WTC11 (cell line): ENCODE data around the gene ALDOA. TPM values are rescaled to one million over a fixed set of nuclear protein-coding genes. Genes with fewer than 3 reads are reported as not detected.
A peak's percentile ranks its signal among the peaks of the same experiment; 100 is the strongest.

Experiments
- AFF4 ChIP-seq: sonication (generic); formaldehyde crosslinking; IDR thresholded peaks from 2 replicates; pipeline ENCODE4 v1.8.1; 2023; ENCODE audit warnings: mild to moderate bottlenecking, missing genetic modification reagents, borderline replicate concordance
- ATF1 ChIP-seq: sonication (generic); formaldehyde crosslinking; IDR thresholded peaks from 2 replicates; pipeline ENCODE4 v1.8.1; 2023; ENCODE audit warnings: mild to moderate bottlenecking, moderate library complexity, missing genetic modification reagents
- CREB1 ChIP-seq: sonication (generic); formaldehyde crosslinking; IDR thresholded peaks from 2 replicates; pipeline ENCODE4 v1.8.0; 2023; ENCODE audit warnings: mild to moderate bottlenecking, missing genetic modification reagents
- E2F1 ChIP-seq: sonication (generic); formaldehyde crosslinking; IDR thresholded peaks from 2 replicates; pipeline ENCODE4 v1.8.0; 2022; ENCODE audit warnings: mild to moderate bottlenecking, missing genetic modification reagents
- E2F4 ChIP-seq: sonication (generic); formaldehyde crosslinking; IDR thresholded peaks from 2 replicates; pipeline ENCODE4 v1.8.1; 2022; ENCODE audit warnings: low read depth, mild to moderate bottlenecking, moderate library complexity, missing genetic modification reagents, borderline replicate concordance
- GABPB1 ChIP-seq: sonication (generic); formaldehyde crosslinking; IDR thresholded peaks from 2 replicates; pipeline ENCODE4 v1.8.1; 2023; ENCODE audit warnings: mild to moderate bottlenecking, missing genetic modification reagents
- GTF2I ChIP-seq: fragments of 250-450 bp; sonication (Bioruptor Pico); conservative IDR thresholded peaks from 2 replicates; pipeline ENCODE4 v1.4.0; 2021; ENCODE audit warnings: mild to moderate bottlenecking
- MYBL2 ChIP-seq: sonication (generic); formaldehyde crosslinking; IDR thresholded peaks from 2 replicates; pipeline ENCODE4 v1.8.1; 2023; ENCODE audit warnings: mild to moderate bottlenecking, moderate library complexity, missing genetic modification reagents
- NFATC4 ChIP-seq: fragments of 250-450 bp; sonication (Bioruptor Pico); IDR thresholded peaks from 2 replicates; pipeline ENCODE4 v1.9.0; 2021; ENCODE audit warnings: mild to moderate bottlenecking
- NFE2L1 ChIP-seq: sonication (generic); formaldehyde crosslinking; IDR thresholded peaks from 2 replicates; pipeline ENCODE4 v1.8.1; 2023; ENCODE audit warnings: missing genetic modification reagents
- NR1H2 ChIP-seq: sonication (generic); formaldehyde crosslinking; IDR thresholded peaks from 2 replicates; pipeline ENCODE4 v1.9.0; 2021; ENCODE audit warnings: mild to moderate bottlenecking, moderate library complexity, missing genetic modification reagents
- NR3C1 ChIP-seq: sonication (generic); formaldehyde crosslinking; conservative IDR thresholded peaks from 2 replicates; pipeline ENCODE4 v1.8.1; 2023; ENCODE audit warnings: low read depth, mild to moderate bottlenecking, missing genetic modification reagents
- RORB ChIP-seq: fragments of 250-450 bp; sonication (Bioruptor Pico); IDR thresholded peaks from 2 replicates; pipeline ENCODE4 v1.9.0; 2021; ENCODE audit warnings: mild to moderate bottlenecking
- SMAD3 ChIP-seq: sonication (generic); formaldehyde crosslinking; IDR thresholded peaks from 2 replicates; pipeline ENCODE4 v1.8.0; 2022; ENCODE audit warnings: missing genetic modification reagents, mild to moderate bottlenecking, borderline replicate concordance
- TCF7 ChIP-seq: sonication (generic); formaldehyde crosslinking; IDR thresholded peaks from 2 replicates; pipeline ENCODE4 v1.8.0; 2022; ENCODE audit warnings: mild to moderate bottlenecking, low read depth, missing genetic modification reagents, moderate library complexity
- ZNF317 ChIP-seq: sonication (generic); formaldehyde crosslinking; IDR thresholded peaks from 2 replicates; pipeline ENCODE4 v1.8.1; 2023; ENCODE audit warnings: low read depth, mild to moderate bottlenecking, moderate library complexity, missing genetic modification reagents, borderline replicate concordance
- ZNF396 ChIP-seq: fragments of 250-450 bp; sonication (Bioruptor Pico); IDR thresholded peaks from 2 replicates; pipeline ENCODE4 v1.8.0; 2021; ENCODE audit warnings: mild to moderate bottlenecking, moderate library complexity, borderline replicate concordance
- ZNF512 ChIP-seq: sonication (generic); formaldehyde crosslinking; IDR thresholded peaks from 2 replicates; pipeline ENCODE4 v1.8.1; 2022; ENCODE audit warnings: missing genetic modification reagents, borderline replicate concordance
- total RNA-seq: library from RNA; stranded (reverse); gene quantifications from 3 replicates; pipeline ENCODE4 v1.2.3, GENCODE V29; 2021
- TF ChIP-seq, protein P1 (sequence below): sonication (generic); formaldehyde crosslinking; IDR thresholded peaks from 2 replicates; pipeline ENCODE4 v1.8.1; 2023; ENCODE audit warnings: mild to moderate bottlenecking, missing genetic modification reagents, moderate library complexity
- TF ChIP-seq, protein P2 (sequence below): sonication (generic); formaldehyde crosslinking; IDR thresholded peaks from 2 replicates; pipeline ENCODE4 v1.8.0; 2023; ENCODE audit warnings: missing genetic modification reagents, mild to moderate bottlenecking, borderline replicate concordance
- TF ChIP-seq, protein P3 (sequence below): sonication (generic); formaldehyde crosslinking; IDR thresholded peaks from 2 replicates; pipeline ENCODE4 v1.8.1; 2023; ENCODE audit warnings: mild to moderate bottlenecking, missing genetic modification reagents
- TF ChIP-seq, protein P4 (sequence below): fragments of 250-450 bp; sonication (Bioruptor Pico); IDR thresholded peaks from 2 replicates; pipeline ENCODE4 v2.1.2; 2022; ENCODE audit warnings: mild to moderate bottlenecking, moderate library complexity

Gene ALDOA
- total RNA-seq, 1 experiment from 2014 or later: 1,537 TPM

DNA sequence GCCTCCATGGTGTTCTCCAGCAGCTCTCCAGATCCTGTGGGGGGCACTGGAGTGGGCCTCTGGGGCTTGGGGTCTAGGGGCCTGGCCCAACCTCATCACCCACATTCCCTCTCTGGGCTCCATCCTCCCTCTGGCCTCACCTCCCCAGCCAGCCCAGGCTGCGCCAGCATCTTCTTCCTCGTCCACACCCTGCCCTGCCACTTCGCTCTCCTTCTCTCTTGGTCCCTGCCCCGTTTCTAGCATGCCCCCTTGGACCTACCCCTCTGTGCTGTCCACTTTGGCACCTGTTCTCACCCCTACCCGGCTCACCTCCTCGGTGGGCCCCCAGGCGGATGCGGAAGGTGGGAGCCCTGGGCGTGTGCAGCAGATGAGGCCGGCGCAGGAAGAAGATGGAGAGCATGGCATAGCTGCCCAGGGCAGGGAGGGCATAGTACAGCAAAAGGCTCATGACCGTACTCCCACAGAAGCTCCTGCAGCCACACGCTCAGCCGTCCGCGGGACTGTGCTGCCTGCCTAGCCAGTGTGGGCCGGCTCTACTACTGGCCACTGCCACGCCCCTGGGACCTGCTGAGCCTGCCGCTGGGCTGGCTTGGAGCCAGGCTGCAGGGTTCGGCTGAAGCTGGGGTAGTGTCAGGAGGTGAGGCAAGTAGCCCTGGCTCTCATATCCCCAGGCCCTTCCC, 47.6 kb downstream of the ALDOA start, which contains the start of gene GDPD3 (continued):
- 0 out of 2 replicates have a peak, but pooled peaks have one; percentile 39 for TF ChIP-seq NFE2L1 (CRISPR knock-in tag)
- no peak for TF ChIP-seq NR1H2 (CRISPR knock-in tag)
- TF ChIP-seq RORB (CRISPR knock-in tag): no peak
- TF ChIP-seq E2F1: no peak
- TF ChIP-seq CREB1 (CRISPR knock-in tag): no peak
- no peak for TF ChIP-seq E2F4 (CRISPR knock-in tag)
- TF ChIP-seq ZNF512 (CRISPR knock-in tag): no peak
- TF ChIP-seq TCF7 (CRISPR knock-in tag): no peak; the same call in 1 of the 2 replicates
- TF ChIP-seq GABPB1 (CRISPR knock-in tag): no peak
- no peak for TF ChIP-seq NR3C1 (CRISPR knock-in tag)
- TF ChIP-seq, protein P1, sequence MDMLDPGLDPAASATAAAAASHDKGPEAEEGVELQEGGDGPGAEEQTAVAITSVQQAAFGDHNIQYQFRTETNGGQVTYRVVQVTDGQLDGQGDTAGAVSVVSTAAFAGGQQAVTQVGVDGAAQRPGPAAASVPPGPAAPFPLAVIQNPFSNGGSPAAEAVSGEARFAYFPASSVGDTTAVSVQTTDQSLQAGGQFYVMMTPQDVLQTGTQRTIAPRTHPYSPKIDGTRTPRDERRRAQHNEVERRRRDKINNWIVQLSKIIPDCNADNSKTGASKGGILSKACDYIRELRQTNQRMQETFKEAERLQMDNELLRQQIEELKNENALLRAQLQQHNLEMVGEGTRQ: no peak
- no peak for TF ChIP-seq ZNF317 (CRISPR knock-in tag)
- no peak; the same call in 1 of the 2 replicates for TF ChIP-seq GTF2I (CRISPR knock-in tag)
- TF ChIP-seq ZNF396 (CRISPR knock-in tag): no peak
- TF ChIP-seq ATF1 (CRISPR knock-in tag): no peak
- no peak for TF ChIP-seq SMAD3
- no peak for TF ChIP-seq NFATC4 (CRISPR knock-in tag)
- no peak for TF ChIP-seq AFF4 (CRISPR knock-in tag)
- TF ChIP-seq, protein P2, sequence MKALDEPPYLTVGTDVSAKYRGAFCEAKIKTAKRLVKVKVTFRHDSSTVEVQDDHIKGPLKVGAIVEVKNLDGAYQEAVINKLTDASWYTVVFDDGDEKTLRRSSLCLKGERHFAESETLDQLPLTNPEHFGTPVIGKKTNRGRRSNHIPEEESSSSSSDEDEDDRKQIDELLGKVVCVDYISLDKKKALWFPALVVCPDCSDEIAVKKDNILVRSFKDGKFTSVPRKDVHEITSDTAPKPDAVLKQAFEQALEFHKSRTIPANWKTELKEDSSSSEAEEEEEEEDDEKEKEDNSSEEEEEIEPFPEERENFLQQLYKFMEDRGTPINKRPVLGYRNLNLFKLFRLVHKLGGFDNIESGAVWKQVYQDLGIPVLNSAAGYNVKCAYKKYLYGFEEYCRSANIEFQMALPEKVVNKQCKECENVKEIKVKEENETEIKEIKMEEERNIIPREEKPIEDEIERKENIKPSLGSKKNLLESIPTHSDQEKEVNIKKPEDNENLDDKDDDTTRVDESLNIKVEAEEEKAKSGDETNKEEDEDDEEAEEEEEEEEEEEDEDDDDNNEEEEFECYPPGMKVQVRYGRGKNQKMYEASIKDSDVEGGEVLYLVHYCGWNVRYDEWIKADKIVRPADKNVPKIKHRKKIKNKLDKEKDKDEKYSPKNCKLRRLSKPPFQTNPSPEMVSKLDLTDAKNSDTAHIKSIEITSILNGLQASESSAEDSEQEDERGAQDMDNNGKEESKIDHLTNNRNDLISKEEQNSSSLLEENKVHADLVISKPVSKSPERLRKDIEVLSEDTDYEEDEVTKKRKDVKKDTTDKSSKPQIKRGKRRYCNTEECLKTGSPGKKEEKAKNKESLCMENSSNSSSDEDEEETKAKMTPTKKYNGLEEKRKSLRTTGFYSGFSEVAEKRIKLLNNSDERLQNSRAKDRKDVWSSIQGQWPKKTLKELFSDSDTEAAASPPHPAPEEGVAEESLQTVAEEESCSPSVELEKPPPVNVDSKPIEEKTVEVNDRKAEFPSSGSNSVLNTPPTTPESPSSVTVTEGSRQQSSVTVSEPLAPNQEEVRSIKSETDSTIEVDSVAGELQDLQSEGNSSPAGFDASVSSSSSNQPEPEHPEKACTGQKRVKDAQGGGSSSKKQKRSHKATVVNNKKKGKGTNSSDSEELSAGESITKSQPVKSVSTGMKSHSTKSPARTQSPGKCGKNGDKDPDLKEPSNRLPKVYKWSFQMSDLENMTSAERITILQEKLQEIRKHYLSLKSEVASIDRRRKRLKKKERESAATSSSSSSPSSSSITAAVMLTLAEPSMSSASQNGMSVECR (CRISPR knock-in tag): no peak
- TF ChIP-seq, protein P3, sequence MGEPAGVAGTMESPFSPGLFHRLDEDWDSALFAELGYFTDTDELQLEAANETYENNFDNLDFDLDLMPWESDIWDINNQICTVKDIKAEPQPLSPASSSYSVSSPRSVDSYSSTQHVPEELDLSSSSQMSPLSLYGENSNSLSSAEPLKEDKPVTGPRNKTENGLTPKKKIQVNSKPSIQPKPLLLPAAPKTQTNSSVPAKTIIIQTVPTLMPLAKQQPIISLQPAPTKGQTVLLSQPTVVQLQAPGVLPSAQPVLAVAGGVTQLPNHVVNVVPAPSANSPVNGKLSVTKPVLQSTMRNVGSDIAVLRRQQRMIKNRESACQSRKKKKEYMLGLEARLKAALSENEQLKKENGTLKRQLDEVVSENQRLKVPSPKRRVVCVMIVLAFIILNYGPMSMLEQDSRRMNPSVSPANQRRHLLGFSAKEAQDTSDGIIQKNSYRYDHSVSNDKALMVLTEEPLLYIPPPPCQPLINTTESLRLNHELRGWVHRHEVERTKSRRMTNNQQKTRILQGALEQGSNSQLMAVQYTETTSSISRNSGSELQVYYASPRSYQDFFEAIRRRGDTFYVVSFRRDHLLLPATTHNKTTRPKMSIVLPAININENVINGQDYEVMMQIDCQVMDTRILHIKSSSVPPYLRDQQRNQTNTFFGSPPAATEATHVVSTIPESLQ (CRISPR knock-in tag): no peak
- 0 out of 2 replicates have a peak, but pooled peaks have one; percentile 9 for TF ChIP-seq MYBL2
- TF ChIP-seq, protein P4, sequence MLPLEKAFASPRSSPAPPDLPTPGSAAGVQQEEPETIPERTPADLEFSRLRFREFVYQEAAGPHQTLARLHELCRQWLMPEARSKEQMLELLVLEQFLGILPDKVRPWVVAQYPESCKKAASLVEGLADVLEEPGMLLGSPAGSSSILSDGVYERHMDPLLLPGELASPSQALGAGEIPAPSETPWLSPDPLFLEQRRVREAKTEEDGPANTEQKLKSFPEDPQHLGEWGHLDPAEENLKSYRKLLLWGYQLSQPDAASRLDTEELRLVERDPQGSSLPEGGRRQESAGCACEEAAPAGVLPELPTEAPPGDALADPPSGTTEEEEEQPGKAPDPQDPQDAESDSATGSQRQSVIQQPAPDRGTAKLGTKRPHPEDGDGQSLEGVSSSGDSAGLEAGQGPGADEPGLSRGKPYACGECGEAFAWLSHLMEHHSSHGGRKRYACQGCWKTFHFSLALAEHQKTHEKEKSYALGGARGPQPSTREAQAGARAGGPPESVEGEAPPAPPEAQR (CRISPR knock-in tag): no peak
